Glomerular endothelial cell (primary cell): ENCODE measurements around the gene MRAP2. TPM values are rescaled to one million over a fixed set of nuclear protein-coding genes. Genes with fewer than 3 reads are reported as not detected.

Experiments used
- DNase-seq: peaks from one replicate; pipeline ENCODE4 v3.0.0-alpha.2; 2011; ENCODE audit warnings: low read depth, low spot score; ENCODE audit errors: extremely low read depth
- total RNA-seq: library from RNA; depleted of rRNA; stranded (reverse); fragments of >200 nt; gene quantifications from 2 replicates; pipeline ENCODE4 v1.2.3, GENCODE V29; 2015

MRAP2 gene, protein sequence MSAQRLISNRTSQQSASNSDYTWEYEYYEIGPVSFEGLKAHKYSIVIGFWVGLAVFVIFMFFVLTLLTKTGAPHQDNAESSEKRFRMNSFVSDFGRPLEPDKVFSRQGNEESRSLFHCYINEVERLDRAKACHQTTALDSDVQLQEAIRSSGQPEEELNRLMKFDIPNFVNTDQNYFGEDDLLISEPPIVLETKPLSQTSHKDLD
- total RNA-seq: 0.23 TPM in 1 of 2 replicates, not detected in the other

DNA sequence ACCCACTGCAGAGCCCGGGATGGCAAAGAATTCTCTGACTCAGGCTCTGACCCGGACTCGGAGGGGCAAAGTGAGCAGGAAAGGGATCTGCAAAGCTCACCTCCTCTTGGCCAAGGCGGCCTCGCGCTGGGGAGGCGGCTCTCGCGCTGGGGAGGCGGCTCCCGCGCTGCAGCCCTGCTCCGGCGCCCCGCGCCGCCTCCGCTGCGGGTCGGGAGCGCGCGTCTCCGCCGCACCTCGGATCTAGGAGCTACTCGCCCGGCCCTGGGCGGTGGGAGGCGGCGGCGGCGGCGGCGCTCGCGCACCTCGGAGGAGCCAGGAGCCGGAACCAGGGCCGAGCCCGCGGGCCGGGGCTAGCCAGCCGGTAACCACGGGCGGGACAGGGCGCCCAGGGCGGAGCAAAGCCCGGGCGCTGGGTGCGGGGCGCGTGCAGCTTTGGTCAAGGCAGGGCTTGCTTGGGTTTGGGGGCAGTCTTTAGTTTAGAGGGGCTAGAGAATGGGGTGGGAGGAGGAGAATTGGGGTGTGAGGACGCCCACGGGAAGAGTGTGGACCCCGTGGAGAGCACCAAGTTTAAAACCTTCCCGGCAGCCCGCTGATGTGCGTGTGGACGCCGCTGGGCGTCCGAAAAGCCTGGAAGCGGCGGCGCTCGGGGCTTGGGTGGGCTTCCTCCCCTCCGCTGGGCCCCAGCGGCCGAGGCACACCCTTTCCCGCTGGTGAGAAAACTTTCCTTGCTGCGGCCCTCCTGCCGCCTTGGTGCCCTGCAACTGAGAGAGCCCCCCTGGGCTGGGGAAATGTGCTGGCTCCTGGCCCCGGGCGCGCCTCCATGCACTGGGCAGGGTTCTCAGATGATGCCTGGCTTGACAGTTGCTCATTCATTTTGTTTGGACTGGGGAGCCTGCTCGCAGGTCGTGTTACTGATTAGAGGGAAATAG is at the start of gene MRAP2:
Gene MRAP2, plus strand, starts transcription at position 250 of the 929 bp plus-strand sequence. CDS start 21,547 bp downstream, outside the sequence.
- no peak for DNase-seq

DNA sequence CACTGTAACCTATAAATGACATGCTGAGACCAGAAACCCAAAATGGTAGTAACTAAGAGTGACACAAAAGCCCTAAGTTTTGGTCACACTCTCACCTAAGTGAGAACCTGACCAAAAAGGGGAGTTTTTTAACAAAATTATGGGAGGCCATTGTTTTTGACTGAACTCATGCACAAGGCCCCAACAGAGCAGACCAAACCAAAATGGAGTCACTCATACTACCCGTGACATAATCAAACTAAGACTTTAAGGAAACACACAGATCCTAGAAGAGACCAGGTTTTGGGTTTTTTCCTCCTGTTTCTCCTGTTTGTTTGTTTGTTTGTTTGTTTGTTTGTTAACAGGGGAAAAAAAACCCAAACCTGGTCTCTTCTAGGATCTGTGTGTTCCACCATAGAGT is 49.2 kb upstream of the MRAP2 start:
- DNase-seq: no peak

DNA sequence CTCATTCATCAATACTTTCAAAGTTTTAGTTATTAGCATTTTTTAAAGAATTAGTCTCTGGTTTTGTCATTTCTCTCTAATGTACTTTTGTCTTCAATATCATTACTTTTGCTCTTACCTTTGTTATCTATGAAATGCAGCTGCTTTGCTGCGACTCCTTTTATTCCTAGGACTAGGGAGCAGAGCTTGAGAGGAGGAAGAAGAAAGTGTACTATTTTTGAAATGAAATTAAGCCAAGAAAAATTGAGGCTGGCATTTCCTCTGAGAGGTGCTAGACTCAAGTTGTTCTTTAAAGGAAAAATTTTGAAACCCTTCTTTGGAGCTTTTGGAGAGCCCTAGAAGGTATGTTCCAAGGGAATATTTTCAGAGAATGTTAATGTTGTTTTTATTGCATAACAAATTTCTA is 48.3 kb upstream of the MRAP2 start:
- no peak for DNase-seq

DNA sequence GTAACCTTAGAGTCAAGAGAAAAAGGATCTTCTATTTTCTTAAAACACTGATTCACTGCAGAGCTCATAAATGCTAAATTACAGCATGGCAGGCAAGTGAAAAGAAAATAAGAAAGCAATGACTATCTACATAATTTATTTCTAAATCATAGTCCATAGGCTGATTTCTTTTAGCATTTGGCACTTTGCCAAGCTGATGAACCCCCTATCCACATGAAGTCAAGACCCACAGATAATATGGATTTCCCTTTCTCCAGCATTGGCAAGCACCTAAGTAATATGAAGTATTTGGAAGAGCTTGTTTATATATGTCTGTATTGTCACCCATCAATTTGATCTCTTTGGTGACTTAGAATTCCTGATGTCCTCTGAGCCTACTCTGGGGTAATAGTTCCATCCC is 47.9 kb upstream of the MRAP2 start:
- DNase-seq: no peak

DNA sequence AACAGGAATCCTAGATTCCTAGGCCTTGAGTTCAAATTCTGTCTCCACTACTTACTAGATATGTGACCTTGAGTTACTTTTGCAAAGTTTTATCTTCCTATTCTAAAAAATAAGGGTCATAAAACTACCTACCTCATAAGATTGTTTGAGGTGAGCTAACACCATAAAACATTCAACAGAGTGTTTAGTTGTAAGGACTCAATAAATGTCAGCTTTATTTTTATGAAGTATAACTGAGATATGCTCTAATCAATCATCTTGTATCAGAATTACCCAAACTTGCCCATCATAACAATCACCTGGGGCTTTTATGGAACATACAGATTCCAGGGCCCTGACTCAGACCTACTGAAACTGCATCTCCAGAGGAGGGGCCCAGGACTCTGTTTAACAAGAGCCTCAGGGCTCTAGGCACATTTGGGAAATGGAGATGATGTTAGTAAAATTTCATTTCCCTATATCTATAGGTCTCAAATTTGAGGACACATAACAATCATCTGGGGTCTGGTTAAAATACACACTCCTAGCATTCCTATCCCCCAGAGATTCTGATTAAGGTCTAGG is 35.5 kb upstream of the MRAP2 start:
- no peak for DNase-seq

DNA sequence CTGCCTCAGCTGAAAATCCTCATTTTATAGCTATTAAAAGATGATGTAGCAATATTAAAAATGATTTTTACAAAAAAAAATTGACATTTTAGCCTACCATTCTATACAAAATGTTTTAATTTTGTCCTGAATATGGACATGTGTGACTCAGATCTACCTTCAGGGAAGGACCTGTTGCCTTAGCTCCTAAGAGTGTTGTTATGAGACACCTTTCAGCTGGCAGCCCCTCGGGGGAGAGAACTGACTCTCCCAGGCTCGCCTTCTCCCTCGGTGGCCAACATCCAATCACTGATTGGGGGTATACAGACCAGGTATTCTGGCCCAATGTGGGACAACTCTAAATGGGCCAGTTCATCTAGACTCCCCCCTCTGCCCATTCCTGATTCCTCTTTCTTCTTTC is 32.5 kb upstream of the MRAP2 start:
- DNase-seq: no peak

DNA sequence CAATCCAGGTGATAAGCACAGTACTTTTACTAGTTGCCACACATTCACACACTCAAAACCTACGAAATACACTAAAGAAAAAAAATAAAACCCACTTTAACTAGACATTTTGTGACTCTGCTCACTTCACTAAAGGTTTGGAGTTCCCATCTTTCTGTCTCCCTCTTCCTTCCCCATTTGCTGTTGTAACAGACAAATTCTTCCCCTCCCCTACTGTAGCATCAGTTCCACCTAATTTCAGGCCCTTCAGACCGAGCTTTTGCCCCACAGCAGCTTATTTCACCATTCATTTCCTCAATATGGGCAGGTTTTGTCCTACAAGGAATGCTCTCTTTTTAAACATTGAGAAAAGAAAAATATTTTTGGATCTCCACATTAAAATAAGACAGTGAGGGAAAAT is 31.3 kb upstream of the MRAP2 start:
- no peak for DNase-seq

DNA sequence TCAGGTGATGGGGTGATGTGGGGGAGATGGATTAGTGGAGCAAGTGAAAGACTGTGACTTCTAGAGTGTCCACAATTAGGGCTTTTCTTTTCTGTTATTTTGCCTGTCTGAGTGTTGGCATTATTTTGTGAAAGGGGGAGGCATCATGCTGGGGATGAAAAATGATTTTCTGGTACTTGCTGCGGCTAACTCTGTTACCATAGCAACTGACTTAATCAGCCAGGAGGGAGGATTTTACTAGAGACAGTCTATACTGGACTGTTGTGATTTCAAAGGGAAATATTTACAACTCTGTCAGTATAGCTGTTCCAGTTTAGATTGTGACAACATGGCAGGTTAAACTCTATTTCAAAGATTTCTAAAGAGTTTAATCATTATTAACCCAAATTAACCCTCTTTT is 30.4 kb upstream of the MRAP2 start:
- no peak for DNase-seq

DNA sequence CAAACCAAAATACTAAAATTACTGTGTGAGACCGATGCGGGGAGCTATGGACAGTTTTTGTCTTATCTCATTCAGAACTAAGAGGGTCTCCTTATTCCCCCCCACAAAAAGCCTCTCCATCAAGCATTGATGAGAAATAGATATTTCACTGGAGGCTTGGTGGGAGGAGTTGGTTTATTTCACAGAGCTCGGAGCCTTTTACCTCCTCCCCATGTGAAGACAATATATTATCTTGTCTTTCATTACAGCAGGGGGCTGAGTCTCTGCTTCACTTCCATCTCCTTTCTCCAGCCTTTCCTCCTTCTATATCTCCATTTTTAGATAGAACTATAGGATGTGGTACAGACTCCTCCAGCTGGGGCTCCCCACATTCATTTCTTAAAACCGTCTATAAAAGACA is 29.9 kb upstream of the MRAP2 start:
- DNase-seq: no peak

DNA sequence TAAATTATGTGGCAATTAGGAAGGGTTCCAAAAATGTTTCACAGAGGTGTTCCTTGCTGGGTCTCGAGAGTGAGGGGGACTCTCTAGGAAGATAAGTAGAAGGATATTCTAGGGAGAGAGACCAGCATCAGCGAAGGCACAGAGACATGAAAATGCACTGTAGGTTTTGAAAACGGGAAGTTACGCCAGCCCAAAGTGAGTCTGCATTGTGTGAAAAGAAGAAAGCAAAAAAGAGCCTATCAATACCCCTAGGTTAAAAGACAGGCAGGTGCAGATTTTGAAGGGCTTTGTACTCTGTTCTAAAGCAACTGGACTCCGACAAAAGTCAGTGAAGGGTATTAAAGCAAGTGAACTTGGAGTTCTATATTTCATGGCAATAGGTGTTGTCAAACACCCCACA is 25.7 kb upstream of the MRAP2 start:
- DNase-seq: no peak

DNA sequence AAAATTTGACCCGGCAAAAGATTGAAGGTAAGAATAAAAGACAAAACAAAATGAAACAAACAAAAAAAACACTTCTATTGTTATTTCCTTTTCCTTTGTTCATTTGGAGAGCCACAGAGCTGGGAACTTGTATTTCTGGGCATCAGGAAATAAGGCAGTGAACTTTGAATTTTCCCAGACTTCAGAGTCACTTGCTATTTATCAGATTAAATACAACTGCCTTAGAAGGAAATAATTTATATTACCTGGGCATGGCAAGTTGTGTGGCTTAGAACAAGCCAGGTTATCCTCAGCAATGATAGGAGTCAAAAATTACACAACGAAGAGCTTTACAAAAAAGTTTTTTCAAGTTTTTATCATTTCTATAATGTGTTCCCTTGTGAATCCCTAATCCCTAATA is 20.2 kb upstream of the MRAP2 start:
- no peak for DNase-seq

DNA sequence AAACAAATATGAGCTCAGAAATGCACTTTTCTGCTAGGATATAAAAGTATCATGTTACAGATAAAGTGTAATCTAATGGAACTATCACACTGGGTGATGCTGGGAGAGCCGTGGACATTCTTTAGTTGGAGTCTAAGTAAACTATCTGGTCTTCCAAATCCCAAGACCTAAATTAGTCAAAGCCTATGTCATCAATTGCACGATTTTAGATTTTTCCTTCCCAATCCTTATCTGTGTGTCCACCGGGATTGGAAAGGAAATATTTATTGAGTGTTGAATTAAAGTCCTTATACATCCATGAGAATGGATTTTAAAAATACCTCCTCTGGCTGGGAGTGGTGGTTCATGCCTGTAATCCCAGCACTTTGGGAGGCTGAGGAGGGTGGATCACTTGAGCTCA is 19.6 kb upstream of the MRAP2 start:
- DNase-seq: no peak

DNA sequence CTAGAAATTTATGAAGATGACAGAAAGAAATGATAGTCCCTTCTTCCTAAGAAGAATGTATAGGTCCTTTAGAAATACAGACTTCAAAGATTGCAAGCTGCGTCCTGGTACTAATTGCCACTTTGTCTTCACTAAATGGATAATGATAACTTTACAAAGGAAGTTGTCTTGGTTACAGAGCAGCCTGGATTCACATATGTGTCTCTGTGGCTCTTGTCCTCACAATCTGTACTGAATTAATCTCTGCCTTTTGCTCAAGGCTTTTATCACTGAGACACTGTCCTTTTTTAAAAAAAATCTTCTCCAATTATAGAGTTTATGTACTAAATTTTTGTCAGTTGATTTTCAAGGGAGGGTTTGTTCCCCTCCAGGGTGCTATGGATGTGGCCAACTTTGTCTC is 17.5 kb upstream of the MRAP2 start:
- no peak for DNase-seq

DNA sequence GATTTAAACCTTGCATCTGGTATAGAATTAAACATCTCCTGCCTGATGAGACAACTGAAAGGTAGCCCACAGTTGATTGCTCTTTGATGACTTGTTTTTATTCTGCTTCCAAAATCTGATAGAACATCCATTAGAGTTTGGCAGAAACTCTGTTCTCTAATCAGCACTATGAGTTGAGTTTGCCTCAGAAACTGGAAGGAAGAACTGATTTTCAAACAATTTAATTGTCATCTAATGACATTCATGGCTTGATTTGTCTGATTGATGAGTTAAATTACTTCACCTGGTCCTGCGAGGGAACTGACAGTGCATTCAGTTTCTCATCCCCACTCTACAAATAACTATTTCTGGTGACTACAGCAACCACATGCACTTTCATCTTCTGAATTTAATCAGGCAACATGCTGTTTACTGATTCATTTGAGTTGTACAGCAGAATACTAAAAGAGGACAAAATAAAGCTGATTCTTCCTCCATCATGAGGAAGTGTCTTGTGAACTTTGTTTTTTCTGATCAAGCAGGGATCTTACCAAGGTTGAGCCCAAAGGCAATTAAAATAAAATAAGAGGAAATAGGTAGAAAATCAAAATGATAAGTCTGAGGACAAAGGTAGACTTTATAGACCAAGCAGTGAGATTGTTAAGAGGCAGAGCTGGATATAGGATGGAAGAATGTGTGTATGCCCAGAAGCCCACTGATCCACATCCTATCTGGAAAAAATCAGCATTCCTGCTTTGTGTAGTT is 15.7 kb upstream of the MRAP2 start:
- no peak for DNase-seq

DNA sequence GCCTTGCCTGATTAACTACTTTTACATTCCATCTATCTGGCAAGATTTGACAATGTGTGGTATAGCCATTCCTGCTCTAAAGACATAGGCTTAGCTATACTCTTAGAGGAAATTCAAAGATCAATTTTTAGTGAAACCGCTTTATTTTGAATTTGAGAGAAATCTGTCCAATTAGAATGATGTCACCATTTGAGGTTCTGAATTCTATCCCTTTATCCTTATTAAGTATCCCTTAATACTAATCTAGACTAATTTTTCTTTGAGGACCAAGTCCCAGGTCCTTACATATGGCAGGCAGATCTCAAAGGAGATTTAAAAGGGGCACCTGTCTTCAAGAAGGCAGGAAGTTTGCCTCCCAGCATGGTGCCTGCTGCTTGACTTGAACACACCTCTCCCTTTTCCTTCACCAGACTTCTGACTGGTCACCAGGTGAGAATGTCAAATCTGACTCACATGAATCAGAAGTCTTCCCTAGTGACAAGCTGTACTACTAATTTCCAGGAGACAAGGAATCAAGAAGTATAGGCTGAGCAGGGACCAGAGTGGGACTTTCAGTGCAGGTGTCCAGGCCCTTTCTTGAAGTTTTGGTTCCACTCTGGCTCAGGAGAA is 15.0 kb upstream of the MRAP2 start:
- DNase-seq: no peak

DNA sequence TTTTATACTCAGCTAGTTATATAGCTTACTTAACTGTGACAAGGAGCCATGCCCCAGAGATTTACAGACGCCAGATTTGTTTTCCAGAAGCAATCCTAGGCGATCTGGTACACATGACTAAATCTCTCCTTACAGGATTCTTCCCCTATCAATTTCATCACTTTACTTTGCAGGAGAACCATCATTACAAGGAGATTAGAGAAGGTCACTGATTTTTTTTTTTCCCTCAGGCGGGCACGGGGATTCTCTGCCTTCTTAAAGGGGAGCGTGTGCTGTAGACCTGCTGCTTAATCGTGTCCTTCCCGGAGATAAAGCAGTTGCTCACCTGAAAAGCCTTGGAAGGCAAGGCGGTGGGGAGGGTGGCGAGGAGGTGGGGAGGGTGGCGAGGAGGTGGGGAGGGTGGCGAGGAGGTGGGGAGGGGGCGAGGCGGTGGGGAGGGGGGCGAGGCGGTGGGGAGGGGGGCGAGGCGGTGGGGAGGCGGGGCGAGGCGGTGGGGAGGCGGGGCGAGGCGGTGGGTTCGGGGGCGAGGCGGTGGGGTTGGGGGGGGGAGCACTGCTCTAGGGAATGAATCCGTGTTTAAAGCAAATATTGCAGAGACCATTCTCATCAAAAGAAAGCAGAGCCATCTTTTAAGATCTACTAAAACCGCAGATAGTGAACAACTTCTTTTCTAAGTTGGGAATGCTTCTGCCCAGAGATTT is 14.3 kb upstream of the MRAP2 start:
- no peak for DNase-seq

DNA sequence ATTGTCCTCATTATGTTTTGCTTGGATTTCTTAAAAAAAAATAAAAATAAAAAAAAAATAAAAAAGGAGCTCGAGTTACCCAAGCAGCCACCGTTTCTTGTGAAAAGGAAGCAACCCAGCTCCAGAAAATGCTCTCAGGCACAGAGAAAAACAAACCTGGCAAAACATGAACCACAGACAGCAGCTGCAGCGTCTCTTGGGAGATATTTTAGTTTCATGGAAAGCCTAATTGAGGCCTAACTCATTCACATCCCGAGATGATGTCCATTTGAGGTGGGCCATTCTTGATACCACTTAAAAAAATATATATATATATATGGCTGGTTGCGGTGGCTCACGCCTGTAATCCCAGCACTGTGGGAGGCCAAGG is 13.7 kb upstream of the MRAP2 start:
- DNase-seq: no peak

DNA sequence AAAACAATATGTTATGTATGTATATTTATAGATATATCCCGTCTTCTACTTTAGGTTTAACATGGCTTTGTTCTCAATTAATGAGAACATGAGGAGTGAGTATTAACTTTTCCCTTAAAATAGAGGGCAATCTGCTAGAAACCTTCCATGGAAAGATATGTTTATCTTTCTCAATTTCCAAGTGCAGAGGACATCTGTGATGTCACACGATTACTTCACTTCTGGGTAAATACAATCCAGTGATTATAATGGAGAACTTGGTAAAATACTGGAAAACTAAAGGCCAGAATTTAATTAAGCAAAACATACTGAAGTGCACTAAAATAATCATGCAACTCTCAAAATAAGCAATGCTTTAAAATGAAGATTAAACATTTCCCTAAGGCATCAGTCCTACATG is 11.9 kb upstream of the MRAP2 start:
- no peak for DNase-seq

DNA sequence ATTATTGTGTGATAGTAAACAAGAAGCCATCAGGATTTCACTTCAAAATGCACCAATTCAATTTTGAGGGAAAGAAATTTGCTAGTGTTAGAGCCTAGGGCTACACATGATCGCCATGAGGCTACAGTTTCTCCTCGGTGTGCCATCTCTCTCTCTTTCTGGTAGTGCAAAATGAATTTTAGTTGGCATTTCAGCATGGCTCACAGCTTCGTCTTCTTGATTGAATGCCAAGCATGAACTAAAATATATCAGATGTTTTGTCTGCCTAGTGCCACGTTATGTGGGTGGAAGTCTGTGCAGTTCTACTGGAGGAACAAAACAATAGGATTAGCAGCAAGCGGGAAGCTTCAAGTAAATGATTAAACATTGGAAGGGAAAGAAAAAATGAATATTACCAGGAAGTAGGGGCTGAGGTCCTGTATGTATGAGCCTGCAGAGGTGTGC is 6.8 kb upstream of the MRAP2 start:
- DNase-seq: no peak
